Upper lobe of left lung (tissue), 6 donors: ENCODE measurements around the gene BBS4. TPM values are rescaled to one million over a fixed set of nuclear protein-coding genes. Genes with fewer than 3 reads are reported as not detected.

ENCODE experiments used
- ATAC-seq, 2 donors: fragments of 200-7000 bp; cut with Tn5 transposase; one replicate each; pipeline ENCODE4 v1.9.1; 2022; ENCODE audit warnings: mild to moderate bottlenecking in 2 of 2, moderate library complexity in 2 of 2; ENCODE audit not compliant: low FRiP score in 2 of 2
- DNase-seq, 2 donors: peaks; one replicate each; pipeline ENCODE4 v3.0.0-alpha.2; 2019 to 2020
- H3K27ac ChIP-seq, 4 donors: fragments of 200-600 bp; sonication (generic); one replicate each; pipeline ENCODE4 v1.5.1; 2016 to 2019
- H3K27me3 ChIP-seq, 4 donors: fragments of 200-600 bp; sonication (generic); one replicate each; pipeline ENCODE4 v1.5.1; 2017 to 2019
- H3K36me3 ChIP-seq, 4 donors: fragments of 200-600 bp; sonication (generic); one replicate each; pipeline ENCODE4 v1.5.1; 2016 to 2019
- H3K4me1 ChIP-seq, 4 donors: fragments of 200-600 bp; sonication (generic); one replicate each; pipeline ENCODE4 v1.5.1; 2018 to 2019
- H3K4me3 ChIP-seq, 4 donors: fragments of 200-600 bp; sonication (generic); one replicate each; pipeline ENCODE4 v1.5.1; 2017 to 2019; ENCODE audit warnings: mild to moderate bottlenecking in 2 of 4, moderate library complexity in 1 of 4
- H3K9me3 ChIP-seq, 4 donors: fragments of 200-600 bp; sonication (generic); one replicate each; pipeline ENCODE4 v1.5.1; 2018 to 2019
- CTCF ChIP-seq, 6 experiments: fragments of 450-650 bp in 4 of 6; fragments of 200-600 bp in 2 of 6; sonication (generic) in 2 of 6; IDR thresholded peaks; one replicate each; pipeline ENCODE4 v1.5.1; 2016 to 2019; ENCODE audit warnings: antibody characterized with exemption in 6 of 6
- EP300 ChIP-seq, 4 donors: sonication (generic); formaldehyde crosslinking; IDR thresholded peaks; one replicate each; pipeline ENCODE4 v1.5.1; 2017; ENCODE audit warnings: antibody characterized with exemption in 4 of 4, control low read depth in 2 of 4
- POLR2A ChIP-seq, 4 donors: fragments of 450-650 bp; IDR thresholded peaks; one replicate each; pipeline ENCODE4 v1.5.1; 2016 to 2017; ENCODE audit warnings: antibody characterized with exemption in 4 of 4, mild to moderate bottlenecking in 2 of 4
- POLR2AphosphoS5 ChIP-seq, 2 donors: sonication (generic); formaldehyde crosslinking; IDR thresholded peaks; one replicate each; pipeline ENCODE4 v1.5.1; 2017; ENCODE audit warnings: antibody characterized with exemption in 2 of 2
- WGBS, 2 donors: methylation state at CpG; one replicate each; pipeline ENCODE4 v1.1.5; 2017 to 2018; 5-methylcytosine and 5-hydroxymethylcytosine counted together
- total RNA-seq, 6 donors: library from RNA; depleted of rRNA in 4 of 6; stranded (reverse); fragments of >200 nt in 4 of 6; gene quantifications; one replicate each; pipeline versions ENCODE4 v1.1.0 to v1.2.1, GENCODE V29; 2016 to 2021
- donor health status: DM: no; HTN: no; CAD: no; lungs with moderate emphysema.
- donor health status: DM: no; HTN: yes; CAD: no; lungs with severe emphysema.

BBS4 gene
- total RNA-seq, 6 donors from 2014 or later, result 16.3 to 78.6 (median 27.7) TPM

GRCh38 chr15:72781631-72782030 is 95.6 kb downstream of the BBS4 start:
- 67 to 74% methylated on average over 6 of the region's 6 CpGs for WGBS, 2 donors
- Histone ChIP-seq H3K4me3 (peak overlapping the region in 2 of 4 donors; percentile 84 to 95), H3K27me3 (no peaks in the 10 kb centered on the region), H3K27ac (peak overlapping the region in 1 of 4 donors; percentile 98), H3K9me3 (no peaks in the 10 kb centered on the region), H3K4me1 (peaks cover 24 to 37% (median 29%) of the 10 kb centered on the region in 4 donors), H3K36me3 (peaks cover 0 to 20% (median 2%) of the 10 kb centered on the region in 4 donors)
- TF ChIP-seq POLR2A (IDR thresholded peaks at IDR 0.05) (peak in 1 of 4 donors; percentile 37), POLR2AphosphoS5 (IDR thresholded peaks at IDR 0.05) (no peak)
- no peak for DNase-seq
- ATAC-seq, result no peak

GRCh38 chr15:72782274-72783003 is 96.4 kb downstream of the BBS4 start:
- Histone ChIP-seq H3K4me3 (peak overlapping the region; percentile 84 to 100 (median 90)), H3K36me3 (peaks cover 0 to 20% (median 2%) of the 10 kb centered on the region in 4 donors), H3K4me1 (peaks cover 24 to 37% (median 29%) of the 10 kb centered on the region in 4 donors), H3K9me3 (no peaks in the 10 kb centered on the region), H3K27me3 (no peaks in the 10 kb centered on the region), H3K27ac (peak overlapping the region; percentile 93 to 98 (median 96))
- ATAC-seq (no peak), DNase-seq (no peak)
- WGBS, 2 donors, result 34 to 39% methylated on average over 14 of the region's 14 CpGs
- TF ChIP-seq POLR2AphosphoS5 (IDR thresholded peaks at IDR 0.05), result no peak
- TF ChIP-seq POLR2A (IDR thresholded peaks at IDR 0.05), result no peak
- no peak for TF ChIP-seq EP300 (IDR thresholded peaks at IDR 0.05)
- no peak for TF ChIP-seq CTCF (IDR thresholded peaks at IDR 0.05)

GRCh38 chr15:72783004-72783639 is 97.1 kb downstream of the BBS4 start:
- ATAC-seq (peak; percentile 52 to 63), DNase-seq (peak in 1 of 2 donors; percentile 65)
- TF ChIP-seq POLR2A (IDR thresholded peaks at IDR 0.05) (no peak), POLR2AphosphoS5 (IDR thresholded peaks at IDR 0.05) (peak in 1 of 2 donors; percentile 57), EP300 (IDR thresholded peaks at IDR 0.05) (peak in 1 of 4 donors; percentile 25)
- H3K4me1 ChIP-seq, result peaks cover 24 to 37% (median 29%) of the 10 kb centered on the region in 4 donors
- H3K27me3 ChIP-seq, result no peaks in the 10 kb centered on the region
- H3K27ac ChIP-seq, result peak overlapping the region; percentile 93 to 98 (median 96)
- H3K36me3 ChIP-seq, result peaks cover 0 to 14% (median under 1%) of the 10 kb centered on the region in 4 donors
- H3K9me3 ChIP-seq, result no peaks in the 10 kb centered on the region
- H3K4me3 ChIP-seq, result peak overlapping the region; percentile 84 to 100 (median 90)
- WGBS, 2 donors, result 0 to 1% methylated on average over 19 to 26 of the region's 52 CpGs

GRCh38 chr15:72783640-72784455 is 97.8 kb downstream of the BBS4 start, which contains the start of gene ADPGK:
Gene ADPGK (minus strand): TSS chr15:72783758. CDS start chr15:72783691, 67 bp downstream.
- Histone ChIP-seq H3K9me3 (no peaks in the 10 kb centered on the region), H3K4me1 (peaks cover 24 to 37% (median 29%) of the 10 kb centered on the region in 4 donors), H3K27me3 (no peaks in the 10 kb centered on the region), H3K4me3 (peak within 1 kb of the TSS; percentile 84 to 100 (median 90)), H3K27ac (peak within 1 kb of the TSS; percentile 93 to 98 (median 96)), H3K36me3 (peaks cover 0 to 6% (median 0%) of the 10 kb centered on the region in 4 donors)
- DNase-seq (peak; percentile 89 to 99), ATAC-seq (peak; percentile 97 to 98)
- peak; percentile 98 for TF ChIP-seq POLR2AphosphoS5 (IDR thresholded peaks at IDR 0.05)
- TF ChIP-seq CTCF (IDR thresholded peaks at IDR 0.05), result peak; percentile 38 to 69 (median 54)
- TF ChIP-seq EP300 (IDR thresholded peaks at IDR 0.05), result peak in 1 of 4 donors; percentile 89
- TF ChIP-seq POLR2A (IDR thresholded peaks at IDR 0.05), result peak in 3 of 4 donors; percentile 86 to 98 (median 96)
- WGBS, 2 donors, result 0 to 1% methylated on average over 12 to 67 of the region's 68 CpGs

- TF ChIP-seq POLR2A (IDR thresholded peaks at IDR 0.05), result no peak
- peak in 1 of 6 experiments; percentile 4 for TF ChIP-seq CTCF (IDR thresholded peaks at IDR 0.05)
- no peaks in the 10 kb centered on the region for H3K9me3 ChIP-seq
- no peak for ATAC-seq
- peaks cover 0 to 6% (median 0%) of the 10 kb centered on the region in 4 donors for H3K36me3 ChIP-seq
- no peak for DNase-seq
- peak overlapping the region in 3 of 4 donors; percentile 84 to 100 (median 95) for H3K4me3 ChIP-seq
- H3K4me1 ChIP-seq, result peaks cover 24 to 37% (median 29%) of the 10 kb centered on the region in 4 donors
- H3K27me3 ChIP-seq, result no peaks in the 10 kb centered on the region
- H3K27ac ChIP-seq, result peak overlapping the region; percentile 93 to 98 (median 96)
- 46% methylated on average over 7 of the region's 7 CpGs for WGBS, 2 donors
Observed at GRCh38 chr15:72784456-72784876, 98.5 kb downstream of the BBS4 start.
